Measurements from ENCODE around the gene SDF2L1. TPM values are rescaled to one million over a fixed set of nuclear protein-coding genes. Genes with fewer than 3 reads are reported as not detected.

Gene SDF2L1
- total RNA-seq, 1 experiment from 2014 or later, result 87.0 TPM

- Mint-ChIP-seq H3K4me3 (ENCODE audit: low read depth, unreplicated experiment) (no peak overlapping the region), H3K27me3 (ENCODE audit: unreplicated experiment) (no peaks in the 10 kb centered on the region), H3K27ac (ENCODE audit: unreplicated experiment) (no peak overlapping the region), H3K9me3 (ENCODE audit: low read depth, unreplicated experiment) (no peaks in the 10 kb centered on the region), H3K4me1 (ENCODE audit: low read depth, unreplicated experiment) (no peaks in the 10 kb centered on the region), H3K36me3 (ENCODE audit: insufficient read depth, unreplicated experiment) (peaks cover 38% of the 10 kb centered on the region)
- TF ChIP-seq CTCF (IDR thresholded peaks at IDR 0.05; ENCODE audit: unreplicated experiment), result no peak
- CTCF ChIA-PET, result no interaction called here
- no TSS peak for BruUV-seq (replicated peaks)
- intact Hi-C loops (cut with micrococcal nuclease; ENCODE audit: unreplicated experiment), result no loop called here
- no peak for DNase-seq
These were observed 37.3 kb downstream of the SDF2L1 start for GRCh38 chr22:21679383-21679782.

GRCh38 chr22:21680830-21681565, 38.9 kb downstream of the SDF2L1 start:
- H3K27ac Mint-ChIP-seq (ENCODE audit: unreplicated experiment), result peak overlapping the region; percentile 16
- intact Hi-C loops (cut with micrococcal nuclease; ENCODE audit: unreplicated experiment), result no loop called here
- no peak overlapping the region for H3K4me3 Mint-ChIP-seq (ENCODE audit: low read depth, unreplicated experiment)
- CTCF ChIA-PET, result interaction anchor here (0.6 to 0.7 kb wide), 2 partner anchors 251 to 264 kb away, joined by 3 to 4 read pairs; no protein-coding TSS in a partner anchor
- DNase-seq, result no peak
- BruUV-seq (replicated peaks), result no TSS peak
- no peaks in the 10 kb centered on the region for H3K9me3 Mint-ChIP-seq (ENCODE audit: low read depth, unreplicated experiment)
- no peak for TF ChIP-seq CTCF (IDR thresholded peaks at IDR 0.05; ENCODE audit: unreplicated experiment)
- no peaks in the 10 kb centered on the region for H3K27me3 Mint-ChIP-seq (ENCODE audit: unreplicated experiment)
- H3K36me3 Mint-ChIP-seq (ENCODE audit: insufficient read depth, unreplicated experiment), result peaks cover 36% of the 10 kb centered on the region
- H3K4me1 Mint-ChIP-seq (ENCODE audit: low read depth, unreplicated experiment), result no peaks in the 10 kb centered on the region

GRCh38 chr22:21681566-21682370, 39.7 kb downstream of the SDF2L1 start:
- Mint-ChIP-seq H3K27me3 (ENCODE audit: unreplicated experiment) (no peaks in the 10 kb centered on the region), H3K4me3 (ENCODE audit: low read depth, unreplicated experiment) (no peak overlapping the region), H3K9me3 (ENCODE audit: low read depth, unreplicated experiment) (no peaks in the 10 kb centered on the region), H3K36me3 (ENCODE audit: insufficient read depth, unreplicated experiment) (peaks cover 36% of the 10 kb centered on the region), H3K27ac (ENCODE audit: unreplicated experiment) (no peak overlapping the region), H3K4me1 (ENCODE audit: low read depth, unreplicated experiment) (no peaks in the 10 kb centered on the region)
- intact Hi-C loops (cut with micrococcal nuclease; ENCODE audit: unreplicated experiment), result no loop called here
- DNase-seq, result no peak
- CTCF ChIA-PET, result no interaction called here
- BruUV-seq (replicated peaks), result no TSS peak
- no peak for TF ChIP-seq CTCF (IDR thresholded peaks at IDR 0.05; ENCODE audit: unreplicated experiment)

- Mint-ChIP-seq H3K4me3 (ENCODE audit: low read depth, unreplicated experiment) (no peak overlapping the region), H3K9me3 (ENCODE audit: low read depth, unreplicated experiment) (no peaks in the 10 kb centered on the region), H3K4me1 (ENCODE audit: low read depth, unreplicated experiment) (no peaks in the 10 kb centered on the region), H3K36me3 (ENCODE audit: insufficient read depth, unreplicated experiment) (peaks cover 40% of the 10 kb centered on the region), H3K27ac (ENCODE audit: unreplicated experiment) (no peak overlapping the region), H3K27me3 (ENCODE audit: unreplicated experiment) (no peaks in the 10 kb centered on the region)
- DNase-seq, result no peak
- CTCF ChIA-PET, result no interaction called here
- no TSS peak for BruUV-seq (replicated peaks)
- TF ChIP-seq CTCF (IDR thresholded peaks at IDR 0.05; ENCODE audit: unreplicated experiment), result no peak
- intact Hi-C loops (cut with micrococcal nuclease; ENCODE audit: unreplicated experiment), result no loop called here
These were observed 40.5 kb downstream of the SDF2L1 start for GRCh38 chr22:21682385-21683175.

Data from Calu3 (cell line).